ENCODE results near the gene CDCP1. TPM values are rescaled to one million over a fixed set of nuclear protein-coding genes. Genes with fewer than 3 reads are reported as not detected.

CDCP1 gene
- polyA plus RNA-seq, 4 donors = 0.62 to 2.2 (median 1.1) TPM

GRCh38 chr3:45139372-45140140 is 6.6 kb downstream of the CDCP1 start:
- no peak for DNase-seq (ENCODE audit: low read depth in 4 of 4, low spot score in 2 of 4)

GRCh38 chr3:45137656-45138181 is 8.5 kb downstream of the CDCP1 start:
- no peak for DNase-seq (ENCODE audit: low read depth in 4 of 4, low spot score in 2 of 4)

DNA sequence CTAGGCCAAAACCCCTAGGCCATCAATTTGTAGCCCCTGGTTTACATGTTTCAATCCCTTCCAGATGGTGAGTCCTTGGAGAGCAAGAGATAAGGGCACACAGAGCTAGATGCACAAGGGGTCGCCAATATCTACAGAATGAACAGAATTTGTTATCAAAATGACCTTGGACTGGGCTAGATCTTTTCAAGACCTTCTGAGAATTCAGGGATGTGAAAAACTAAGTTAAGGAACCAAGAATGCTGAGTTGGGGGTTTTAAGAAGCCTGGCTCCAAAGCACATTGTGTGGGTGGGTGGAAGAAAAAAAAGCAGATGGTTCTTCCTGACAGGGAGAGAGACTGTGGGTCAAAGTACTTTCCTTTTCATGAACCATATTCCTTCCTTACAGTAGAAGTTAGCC is 10.2 kb downstream of the CDCP1 start:
- DNase-seq (ENCODE audit: low read depth in 4 of 4, low spot score in 2 of 4) = no peak

DNA sequence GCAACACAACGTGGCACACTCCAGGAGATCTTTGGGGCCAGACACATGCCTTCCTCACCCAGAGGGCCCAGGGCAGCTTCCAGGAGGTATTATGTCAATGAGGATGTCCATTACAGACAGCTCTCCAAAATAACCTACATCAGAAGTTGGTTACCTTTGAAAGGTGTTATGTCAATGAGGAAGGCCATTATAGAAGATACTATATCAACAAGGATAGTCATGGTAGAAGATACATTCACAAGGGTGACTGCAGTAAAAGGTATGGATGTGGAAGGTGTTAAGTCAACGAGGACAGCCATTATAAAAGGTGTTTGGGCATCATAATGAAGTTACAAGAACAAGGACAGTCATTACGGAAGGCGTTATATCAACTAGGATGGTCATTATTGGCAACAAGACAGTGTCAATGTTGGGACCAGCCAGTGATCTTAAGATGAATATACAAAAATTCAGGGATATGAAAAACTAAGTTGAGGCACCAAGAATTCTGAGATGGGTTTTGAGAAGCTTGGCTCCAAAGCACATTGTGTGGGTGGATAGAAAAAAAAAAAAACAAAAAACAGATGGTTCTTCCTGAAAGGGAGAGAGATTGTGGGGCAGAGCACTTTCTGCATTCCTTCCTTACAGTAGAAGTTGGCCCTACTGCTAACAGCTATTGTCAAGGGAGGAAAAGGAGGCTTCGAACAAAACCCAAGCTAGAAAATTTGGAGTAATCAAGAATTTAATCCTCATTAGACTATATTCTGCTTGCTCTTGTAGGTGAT is 11.2 kb downstream of the CDCP1 start:
- no peak for DNase-seq (ENCODE audit: low read depth in 4 of 4, low spot score in 2 of 4)

DNA sequence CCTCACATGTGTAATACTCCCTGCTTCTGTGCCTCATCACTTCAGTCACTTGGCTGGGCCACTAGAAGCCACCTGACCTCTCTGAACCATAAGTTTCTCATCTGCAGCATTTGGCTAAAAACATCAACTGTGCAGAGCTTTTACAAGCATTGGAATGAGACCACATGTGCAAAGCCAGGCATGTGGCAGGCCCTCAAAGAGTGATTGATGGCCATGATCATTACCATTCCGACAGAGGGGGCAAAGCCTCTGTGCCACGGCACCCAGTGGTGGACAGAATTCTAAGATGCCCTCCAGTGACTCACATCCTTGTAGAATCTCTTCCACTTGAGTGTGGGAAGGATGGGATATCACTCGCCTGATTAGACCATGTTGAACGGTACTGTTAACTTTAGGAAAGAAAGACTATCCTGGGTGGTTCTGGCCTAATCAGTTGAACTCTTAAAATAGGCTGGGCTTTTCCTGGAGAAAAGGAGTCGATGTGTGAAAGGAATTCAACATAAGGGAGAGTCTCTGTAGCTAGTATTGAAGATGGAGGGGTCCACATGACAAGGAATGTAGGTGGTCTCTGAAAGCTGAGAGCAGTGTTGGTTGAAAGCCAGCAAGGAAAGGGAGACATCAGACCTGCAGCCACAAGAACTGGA is 13.5 kb downstream of the CDCP1 start:
- no peak for DNase-seq (ENCODE audit: low read depth in 4 of 4, low spot score in 2 of 4)

GRCh38 chr3:45131201-45131600 is 15.0 kb downstream of the CDCP1 start:
- no peak for DNase-seq (ENCODE audit: low read depth in 4 of 4, low spot score in 2 of 4)

- no peak for DNase-seq (ENCODE audit: low read depth in 4 of 4, low spot score in 2 of 4)
These were observed 15.7 kb downstream of the CDCP1 start for GRCh38 chr3:45130476-45130875.

- no peak for DNase-seq (ENCODE audit: low read depth in 4 of 4, low spot score in 2 of 4)
These were observed 17.2 kb downstream of the CDCP1 start for GRCh38 chr3:45128950-45129349.

GRCh38 chr3:45127130-45127822 is 18.9 kb downstream of the CDCP1 start:
- no peak for DNase-seq (ENCODE audit: low read depth in 4 of 4, low spot score in 2 of 4)

DNA sequence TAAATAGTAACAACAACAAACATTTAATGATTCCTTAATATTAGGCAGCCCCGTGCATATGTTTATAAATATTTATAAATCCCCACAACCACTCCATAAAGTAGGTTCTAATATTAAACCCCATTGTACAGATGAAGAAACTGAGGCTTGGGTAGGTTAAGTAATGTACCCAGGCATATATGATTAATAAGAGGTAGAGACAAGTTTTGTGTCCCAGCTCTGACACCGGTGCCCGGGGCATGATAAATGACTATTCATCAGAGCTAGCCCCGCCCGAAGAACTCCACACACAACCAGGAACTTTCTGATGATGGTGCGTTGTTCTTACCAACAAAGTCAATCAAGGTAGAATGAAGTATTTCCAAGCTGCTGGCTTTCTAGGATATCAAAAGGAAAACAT is 19.4 kb downstream of the CDCP1 start:
- DNase-seq (ENCODE audit: low read depth in 4 of 4, low spot score in 2 of 4) = no peak

DNA sequence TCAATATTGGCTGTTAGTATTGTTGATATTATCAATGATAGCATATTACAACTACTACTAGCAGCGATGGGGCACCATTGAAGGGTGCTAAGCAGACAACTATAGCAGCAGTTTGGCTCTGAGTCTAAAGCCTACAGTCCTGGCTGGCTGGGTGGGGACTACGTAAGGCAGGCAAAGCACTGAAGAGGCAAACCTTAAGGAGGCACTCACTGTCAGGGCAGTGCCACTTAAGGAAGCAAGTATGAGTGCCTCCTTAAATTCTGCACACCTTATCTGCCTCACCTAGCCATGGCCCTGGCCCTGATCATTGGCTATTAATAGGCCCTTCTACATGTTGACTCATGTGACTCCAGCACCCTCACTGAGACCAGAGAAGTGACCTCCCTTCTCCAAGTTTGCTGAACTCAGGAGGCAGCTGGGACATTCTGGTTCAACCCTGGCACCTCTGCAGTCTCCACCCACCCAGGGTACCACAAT is 20.6 kb downstream of the CDCP1 start:
- DNase-seq (ENCODE audit: low read depth in 4 of 4, low spot score in 2 of 4) = no peak

DNA sequence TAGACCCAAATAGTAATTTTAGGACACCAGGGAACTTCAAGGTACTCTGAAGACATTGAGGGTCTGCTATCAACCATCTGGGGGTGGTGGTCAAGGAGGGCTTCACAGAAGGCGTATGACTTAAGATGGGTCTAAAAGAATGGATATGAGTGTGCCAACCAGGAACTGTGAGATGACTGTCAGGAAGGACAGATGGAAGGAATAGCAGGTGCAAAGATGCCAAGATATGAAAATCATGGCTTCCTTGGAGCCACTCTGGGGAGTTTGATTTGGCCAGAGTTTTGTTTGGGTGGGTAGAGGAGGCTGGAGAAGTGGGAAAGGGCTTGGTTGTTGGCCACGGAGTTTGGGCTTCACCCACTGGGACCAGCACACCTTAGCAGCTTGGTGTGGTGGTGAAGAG is 21.2 kb downstream of the CDCP1 start:
- DNase-seq (ENCODE audit: low read depth in 4 of 4, low spot score in 2 of 4) = no peak

DNA sequence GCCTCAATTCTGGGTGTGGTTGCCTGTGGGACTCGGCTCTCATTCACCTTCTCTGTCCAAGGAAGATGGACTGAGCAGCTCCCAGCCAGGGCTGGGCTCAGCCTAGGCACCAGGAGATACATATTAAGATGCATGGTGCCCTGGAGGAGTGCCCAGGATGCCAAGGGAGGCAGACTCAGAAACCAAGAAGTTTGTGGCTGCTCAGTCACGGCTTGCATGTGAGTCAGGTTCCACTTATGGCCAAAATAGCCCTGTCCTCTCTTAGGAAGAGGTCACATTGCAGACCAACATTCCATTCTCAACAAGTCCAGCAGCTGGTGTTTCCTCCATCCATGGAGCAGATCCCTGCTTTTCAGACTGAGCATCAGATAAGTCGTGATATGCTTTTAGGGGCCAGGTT is 21.8 kb downstream of the CDCP1 start:
- DNase-seq (ENCODE audit: low read depth in 4 of 4, low spot score in 2 of 4) = no peak

DNA sequence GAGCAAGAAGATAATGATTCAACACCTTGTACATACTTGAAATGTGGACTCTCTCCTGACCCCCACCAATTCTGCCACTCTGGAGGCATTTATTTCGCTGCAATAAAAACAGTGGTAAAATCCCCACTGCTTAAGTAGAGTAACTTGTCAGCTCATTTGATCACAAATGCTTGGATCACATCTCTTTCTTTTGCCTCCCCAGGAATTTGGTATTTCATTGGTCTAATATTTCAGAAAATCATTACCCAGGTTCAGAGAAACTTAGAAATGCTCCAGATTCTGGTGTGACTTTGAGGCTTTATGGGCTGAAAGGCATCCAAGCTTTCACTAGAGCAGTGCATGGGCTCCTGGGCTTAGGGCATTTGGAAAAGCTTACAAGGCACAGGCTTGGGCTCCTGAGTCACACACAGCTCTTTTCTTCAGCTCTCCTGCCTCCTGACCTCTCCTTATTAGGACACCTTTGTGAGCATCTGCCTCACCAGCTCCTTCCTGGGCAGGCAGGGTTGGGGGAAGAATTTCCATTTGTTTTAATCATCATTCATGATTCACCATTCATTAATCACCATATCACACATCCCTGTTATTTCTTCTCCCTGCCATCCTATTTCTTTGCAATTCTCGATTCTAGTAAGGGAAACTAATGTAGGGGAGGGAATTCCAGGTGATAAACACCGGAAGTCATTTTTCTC is 22.5 kb downstream of the CDCP1 start:
- DNase-seq (ENCODE audit: low read depth in 4 of 4, low spot score in 2 of 4) = no peak

GRCh38 chr3:45123030-45123429 is 23.1 kb downstream of the CDCP1 start:
- DNase-seq (ENCODE audit: low read depth in 4 of 4, low spot score in 2 of 4) = no peak

GRCh38 chr3:45120359-45121158 is 25.6 kb downstream of the CDCP1 start:
- DNase-seq (ENCODE audit: low read depth in 4 of 4, low spot score in 2 of 4) = no peak

GRCh38 chr3:45119824-45120358 is 26.3 kb downstream of the CDCP1 start:
- no peak for DNase-seq (ENCODE audit: low read depth in 4 of 4, low spot score in 2 of 4)

GRCh38 chr3:45119376-45119775 is 26.8 kb downstream of the CDCP1 start:
- no peak for DNase-seq (ENCODE audit: low read depth in 4 of 4, low spot score in 2 of 4)

DNA sequence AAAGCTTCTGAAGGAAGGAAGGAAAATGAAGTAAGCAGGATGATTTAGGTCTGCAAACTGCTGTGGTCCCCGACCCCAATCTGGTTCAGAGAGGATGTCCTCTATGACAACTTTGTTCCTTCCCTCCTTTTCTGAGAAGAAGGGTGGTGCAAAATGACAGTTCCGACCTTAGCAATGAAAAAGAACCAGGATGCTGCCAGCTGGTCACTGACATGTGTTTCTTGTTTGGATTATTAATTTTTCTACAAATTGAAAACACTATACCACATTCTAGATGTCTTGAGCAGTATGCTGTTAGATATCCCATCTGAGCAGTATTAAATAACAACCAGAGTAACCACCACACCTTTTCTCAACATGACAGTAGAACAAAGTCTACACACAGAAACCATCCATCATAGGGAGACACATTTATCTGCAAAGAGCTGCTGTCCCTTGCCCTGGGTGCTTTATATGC is 27.5 kb downstream of the CDCP1 start:
- DNase-seq (ENCODE audit: low read depth in 4 of 4, low spot score in 2 of 4) = no peak

Measured in left renal cortex interstitium (tissue), 4 donors.